Thyroid gland (tissue), 4 donors: ENCODE results near the gene ITFG1.

Source experiments
- CTCF ChIP-seq, 6 experiments: fragments of 200-600 bp in 3 of 6; fragments of 450-650 bp in 3 of 6; sonication (generic) in 3 of 6; IDR thresholded peaks; one replicate each; pipeline ENCODE4 v1.5.1; 2016 to 2019; ENCODE audit warnings: antibody characterized with exemption in 6 of 6, mild to moderate bottlenecking in 2 of 6, inconsistent platforms in 1 of 6, moderate library complexity in 1 of 6
- POLR2A ChIP-seq, 2 donors: fragments of 450-650 bp; IDR thresholded peaks; one replicate each; pipeline ENCODE4 v1.6.1; 2017; ENCODE audit warnings: antibody characterized with exemption in 2 of 2, mild to moderate bottlenecking in 2 of 2, moderate library complexity in 1 of 2

- TF ChIP-seq CTCF (IDR thresholded peaks at IDR 0.05) = no peak
- TF ChIP-seq POLR2A (IDR thresholded peaks at IDR 0.05) = no peak
Observed at GRCh38 chr16:47342055-47342454, 118.8 kb downstream of the ITFG1 start.
